ENCODE data around the gene CDK9. TPM values are rescaled to one million over a fixed set of nuclear protein-coding genes. Genes with fewer than 3 reads are reported as not detected.

Gene CDK9
- polyA plus RNA-seq, 1 donor (not counting 4 experiments of a cell fraction or from before 2014, with no cell fraction given) = 47.8 TPM

DNA sequence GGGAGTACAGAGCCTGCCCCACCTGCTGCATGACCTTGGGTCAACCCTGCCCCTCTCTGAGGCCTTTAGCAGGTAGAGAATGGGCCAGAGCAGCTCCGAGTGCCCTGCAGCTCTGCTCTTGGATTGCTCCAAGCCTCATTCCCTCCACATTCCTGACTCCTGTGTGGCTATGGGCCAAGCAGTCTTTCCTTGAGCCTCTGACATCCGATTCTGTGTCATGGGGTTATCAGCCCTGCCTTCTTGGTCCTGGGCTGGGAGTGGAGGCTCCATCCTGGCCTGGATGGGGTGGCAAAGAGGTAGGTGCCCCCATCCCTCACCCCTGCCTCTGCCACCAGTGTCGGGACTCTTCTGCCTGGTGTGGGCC is 30.5 kb downstream of the CDK9 start:
- no peaks in the 10 kb centered on the region for H3K4me1 ChIP-seq (ENCODE audit: control insufficient read depth, extremely low read depth, insufficient read depth, low read length)
- dilution Hi-C loops (cut with MboI; ENCODE audit: extremely low pct_ligation_motif_present, low sequenced_read_pairs) = no loop called here
- DNase-seq (ENCODE audit: low read depth, low spot score) = no peak
- no peaks in the 10 kb centered on the region for H3K9me3 ChIP-seq (ENCODE audit: control insufficient read depth, low read depth, low read length)
- FAIRE-seq = no peak
- H3K4me3 ChIP-seq (ENCODE audit: control insufficient read depth in 2 of 3, extremely low read depth in 1 of 3, insufficient read depth in 2 of 3, low read depth in 1 of 3, low read length in 3 of 3) = no peak overlapping the region
- H3K27me3 ChIP-seq (ENCODE audit: control insufficient read depth, extremely low read depth, insufficient read depth, low read length) = no peaks in the 10 kb centered on the region
- H3K9me1 ChIP-seq (ENCODE audit: control insufficient read depth, extremely low read depth, insufficient read depth, low read length) = no peaks in the 10 kb centered on the region
- H3K36me3 ChIP-seq (ENCODE audit: control insufficient read depth in 2 of 2, extremely low read depth in 1 of 2, insufficient read depth in 2 of 2, low read length in 2 of 2) = peaks cover 19 to 26% of the 10 kb centered on the region in 2 experiments
- no peak overlapping the region for H3K9ac ChIP-seq (ENCODE audit: control insufficient read depth, extremely low read depth, insufficient read depth, low read length)
- no peak for TF ChIP-seq EZH2 (IDR thresholded peaks at IDR 0.05; ENCODE audit: low read length)
- TF ChIP-seq, protein P1, sequence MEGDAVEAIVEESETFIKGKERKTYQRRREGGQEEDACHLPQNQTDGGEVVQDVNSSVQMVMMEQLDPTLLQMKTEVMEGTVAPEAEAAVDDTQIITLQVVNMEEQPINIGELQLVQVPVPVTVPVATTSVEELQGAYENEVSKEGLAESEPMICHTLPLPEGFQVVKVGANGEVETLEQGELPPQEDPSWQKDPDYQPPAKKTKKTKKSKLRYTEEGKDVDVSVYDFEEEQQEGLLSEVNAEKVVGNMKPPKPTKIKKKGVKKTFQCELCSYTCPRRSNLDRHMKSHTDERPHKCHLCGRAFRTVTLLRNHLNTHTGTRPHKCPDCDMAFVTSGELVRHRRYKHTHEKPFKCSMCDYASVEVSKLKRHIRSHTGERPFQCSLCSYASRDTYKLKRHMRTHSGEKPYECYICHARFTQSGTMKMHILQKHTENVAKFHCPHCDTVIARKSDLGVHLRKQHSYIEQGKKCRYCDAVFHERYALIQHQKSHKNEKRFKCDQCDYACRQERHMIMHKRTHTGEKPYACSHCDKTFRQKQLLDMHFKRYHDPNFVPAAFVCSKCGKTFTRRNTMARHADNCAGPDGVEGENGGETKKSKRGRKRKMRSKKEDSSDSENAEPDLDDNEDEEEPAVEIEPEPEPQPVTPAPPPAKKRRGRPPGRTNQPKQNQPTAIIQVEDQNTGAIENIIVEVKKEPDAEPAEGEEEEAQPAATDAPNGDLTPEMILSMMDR (optimal IDR thresholded peaks at IDR 0.05 in 1 of 3, IDR thresholded peaks at IDR 0.05 in 1 of 3, conservative IDR thresholded peaks at IDR 0.05 in 1 of 3; ENCODE audit: extremely low read depth in 1 of 3, insufficient read depth in 2 of 3, low read length in 3 of 3) = no peak
- H3K79me2 ChIP-seq (ENCODE audit: control insufficient read depth, insufficient read depth, low read length) = no peaks in the 10 kb centered on the region
- H3K27ac ChIP-seq (ENCODE audit: control insufficient read depth, insufficient read depth, low read length) = no peak overlapping the region
- H4K20me1 ChIP-seq (ENCODE audit: control insufficient read depth, extremely low read depth, insufficient read depth, low read length) = no peaks in the 10 kb centered on the region
- no peak overlapping the region for H3K4me2 ChIP-seq (ENCODE audit: control insufficient read depth, extremely low read depth, insufficient read depth, low read depth, low read length)
- no peak overlapping the region for H2AFZ ChIP-seq (ENCODE audit: control insufficient read depth, low read length)

DNA sequence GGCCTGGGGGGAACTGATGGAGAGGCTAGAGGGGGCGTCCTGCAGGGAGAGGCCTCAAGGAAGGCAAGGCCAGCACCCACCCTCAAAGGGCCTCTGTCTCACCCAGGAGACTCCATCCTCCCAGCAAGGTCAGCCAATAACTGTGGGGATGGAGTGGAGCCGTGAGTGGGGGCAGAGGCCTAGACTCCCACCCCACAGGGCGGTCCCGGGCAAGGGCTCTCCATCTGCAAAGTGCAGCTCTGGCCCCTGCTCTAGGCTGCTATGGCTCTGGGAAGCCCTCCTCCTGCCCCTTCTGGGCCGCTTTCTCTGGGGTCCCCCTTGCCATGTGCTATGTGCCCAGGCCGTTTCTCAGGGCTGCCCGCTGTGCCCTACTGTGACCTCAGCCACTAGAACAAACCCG is 30.9 kb downstream of the CDK9 start:
- Histone ChIP-seq H3K27me3 (ENCODE audit: control insufficient read depth, extremely low read depth, insufficient read depth, low read length) (no peaks in the 10 kb centered on the region), H3K9ac (ENCODE audit: control insufficient read depth, extremely low read depth, insufficient read depth, low read length) (no peak overlapping the region), H3K9me1 (ENCODE audit: control insufficient read depth, extremely low read depth, insufficient read depth, low read length) (no peaks in the 10 kb centered on the region), H3K4me2 (ENCODE audit: control insufficient read depth, extremely low read depth, insufficient read depth, low read depth, low read length) (no peak overlapping the region), H3K79me2 (ENCODE audit: control insufficient read depth, insufficient read depth, low read length) (no peaks in the 10 kb centered on the region), H3K4me3 (ENCODE audit: control insufficient read depth in 2 of 3, extremely low read depth in 1 of 3, insufficient read depth in 2 of 3, low read depth in 1 of 3, low read length in 3 of 3) (no peak overlapping the region), H4K20me1 (ENCODE audit: control insufficient read depth, extremely low read depth, insufficient read depth, low read length) (no peaks in the 10 kb centered on the region), H3K4me1 (ENCODE audit: control insufficient read depth, extremely low read depth, insufficient read depth, low read length) (no peaks in the 10 kb centered on the region), H3K9me3 (ENCODE audit: control insufficient read depth, low read depth, low read length) (no peaks in the 10 kb centered on the region), H2AFZ (ENCODE audit: control insufficient read depth, low read length) (no peak overlapping the region), H3K36me3 (ENCODE audit: control insufficient read depth in 2 of 2, extremely low read depth in 1 of 2, insufficient read depth in 2 of 2, low read length in 2 of 2) (peaks cover 19 to 25% of the 10 kb centered on the region in 2 experiments), H3K27ac (ENCODE audit: control insufficient read depth, insufficient read depth, low read length) (no peak overlapping the region)
- dilution Hi-C loops (cut with MboI; ENCODE audit: extremely low pct_ligation_motif_present, low sequenced_read_pairs) = no loop called here
- TF ChIP-seq, protein P1 (optimal IDR thresholded peaks at IDR 0.05 in 1 of 3, IDR thresholded peaks at IDR 0.05 in 1 of 3, conservative IDR thresholded peaks at IDR 0.05 in 1 of 3; ENCODE audit: extremely low read depth in 1 of 3, insufficient read depth in 2 of 3, low read length in 3 of 3) = no peak
- TF ChIP-seq EZH2 (IDR thresholded peaks at IDR 0.05; ENCODE audit: low read length) = no peak
- FAIRE-seq = no peak
- no peak for DNase-seq (ENCODE audit: low read depth, low spot score)
